ENCODE data around the gene SV2C.
"Not testable (repeated sequence)": the region's sequence is repeated elsewhere in the genome, so short reads cannot be mapped to it uniquely, and the experiment has no call there.

DNA sequence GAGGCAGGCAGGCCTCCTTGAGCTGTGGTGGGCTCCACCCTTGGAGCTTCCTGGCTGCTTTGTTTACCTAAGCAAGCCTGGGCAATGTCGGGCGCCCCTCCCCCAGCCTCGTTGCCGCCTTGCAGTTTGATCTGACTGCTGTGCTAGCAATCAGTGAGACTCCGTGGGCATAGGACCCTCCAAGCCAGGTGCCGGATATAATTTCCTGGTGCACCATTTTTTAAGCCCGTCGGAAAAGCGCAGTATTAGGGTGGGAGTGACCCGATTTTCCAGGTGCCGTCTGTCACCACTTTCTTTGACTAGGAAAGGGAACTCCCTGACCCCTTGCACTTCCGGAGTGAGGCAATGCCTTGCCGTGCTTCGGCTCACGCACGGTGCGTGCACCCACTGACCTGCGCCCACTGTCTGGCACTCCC lies 45.4 kb upstream of the SV2C start:
- TF ChIP-seq, protein P1, sequence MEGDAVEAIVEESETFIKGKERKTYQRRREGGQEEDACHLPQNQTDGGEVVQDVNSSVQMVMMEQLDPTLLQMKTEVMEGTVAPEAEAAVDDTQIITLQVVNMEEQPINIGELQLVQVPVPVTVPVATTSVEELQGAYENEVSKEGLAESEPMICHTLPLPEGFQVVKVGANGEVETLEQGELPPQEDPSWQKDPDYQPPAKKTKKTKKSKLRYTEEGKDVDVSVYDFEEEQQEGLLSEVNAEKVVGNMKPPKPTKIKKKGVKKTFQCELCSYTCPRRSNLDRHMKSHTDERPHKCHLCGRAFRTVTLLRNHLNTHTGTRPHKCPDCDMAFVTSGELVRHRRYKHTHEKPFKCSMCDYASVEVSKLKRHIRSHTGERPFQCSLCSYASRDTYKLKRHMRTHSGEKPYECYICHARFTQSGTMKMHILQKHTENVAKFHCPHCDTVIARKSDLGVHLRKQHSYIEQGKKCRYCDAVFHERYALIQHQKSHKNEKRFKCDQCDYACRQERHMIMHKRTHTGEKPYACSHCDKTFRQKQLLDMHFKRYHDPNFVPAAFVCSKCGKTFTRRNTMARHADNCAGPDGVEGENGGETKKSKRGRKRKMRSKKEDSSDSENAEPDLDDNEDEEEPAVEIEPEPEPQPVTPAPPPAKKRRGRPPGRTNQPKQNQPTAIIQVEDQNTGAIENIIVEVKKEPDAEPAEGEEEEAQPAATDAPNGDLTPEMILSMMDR (IDR thresholded peaks at IDR 0.05) = not testable (repeated sequence)
- not testable (repeated sequence) for TF ChIP-seq POLR2AphosphoS5 (IDR thresholded peaks at IDR 0.05); POLR2A (IDR thresholded peaks at IDR 0.05); EP300 (IDR thresholded peaks at IDR 0.05; ENCODE audit: low read depth)
